PFSK-1 (cell line): ENCODE measurements around the gene GALNTL6.

Source experiments
- FOXP2 ChIP-seq: optimal IDR thresholded peaks from 2 replicates; pipeline ENCODE3; 2011; ENCODE audit warnings: borderline replicate concordance, control low read depth, inconsistent platforms; ENCODE audit not compliant: insufficient read depth; ENCODE audit errors: extremely low read length, extremely low read depth
- POLR2AphosphoS5 ChIP-seq: IDR thresholded peaks from 2 replicates; pipeline ENCODE4 v1.6.1; 2012; ENCODE audit warnings: low read depth, mild to moderate bottlenecking, control low read depth, low read length, moderate library complexity
- REST ChIP-seq, 2 experiments: IDR thresholded peaks; 2 replicates each; pipeline versions ENCODE4 v1.6.1 to v1.8.0; 2011 to 2012; ENCODE audit warnings: low read depth in 2 of 2, low read length in 2 of 2, control low read depth in 1 of 2, inconsistent platforms in 1 of 2, mild to moderate bottlenecking in 1 of 2, moderate library complexity in 1 of 2; ENCODE audit not compliant: insufficient read depth in 1 of 2
- SIN3A ChIP-seq: IDR thresholded peaks from 2 replicates; pipeline ENCODE4 v1.6.1; 2012; ENCODE audit warnings: mild to moderate bottlenecking, low read length, moderate library complexity, borderline replicate concordance; ENCODE audit not compliant: insufficient read depth
- TAF1 ChIP-seq: IDR thresholded peaks from 2 replicates; pipeline ENCODE4 v1.6.1; 2012; ENCODE audit warnings: low read length, control low read depth, borderline replicate concordance; ENCODE audit not compliant: insufficient read depth

GALNTL6 gene

GRCh38 chr4:172009446-172010230 lies 196.4 kb downstream of the GALNTL6 start:
- TF ChIP-seq REST (IDR thresholded peaks at IDR 0.05; ENCODE audit: insufficient read depth in 1 of 2, low read depth in 2 of 2, low read length in 2 of 2) (no peak), FOXP2 (no peak), POLR2AphosphoS5 (no peak), TAF1 (no peak), SIN3A (no peak)

- no peak for TF ChIP-seq SIN3A
Measured at GRCh38 chr4:172011196-172011595, 198.0 kb downstream of the GALNTL6 start.

- TF ChIP-seq POLR2AphosphoS5 (no peak), FOXP2 (no peak), TAF1 (no peak), REST (IDR thresholded peaks at IDR 0.05; ENCODE audit: insufficient read depth in 1 of 2, low read depth in 2 of 2, low read length in 2 of 2) (no peak), SIN3A (no peak)
Measured at GRCh38 chr4:172018358-172018757, 205.2 kb downstream of the GALNTL6 start.

- TF ChIP-seq FOXP2, result no peak
- TF ChIP-seq TAF1, result no peak
- no peak for TF ChIP-seq POLR2AphosphoS5
- TF ChIP-seq REST (IDR thresholded peaks at IDR 0.05; ENCODE audit: insufficient read depth in 1 of 2, low read depth in 2 of 2, low read length in 2 of 2), result no peak
- no peak for TF ChIP-seq SIN3A
Measured at GRCh38 chr4:172035562-172035961, 222.4 kb downstream of the GALNTL6 start.

- TF ChIP-seq SIN3A (no peak), POLR2AphosphoS5 (no peak)
Measured at GRCh38 chr4:172040766-172041165, 227.6 kb downstream of the GALNTL6 start.

- no peak for TF ChIP-seq SIN3A
- no peak for TF ChIP-seq REST (IDR thresholded peaks at IDR 0.05; ENCODE audit: insufficient read depth in 1 of 2, low read depth in 2 of 2, low read length in 2 of 2)
- TF ChIP-seq TAF1, result no peak
- no peak for TF ChIP-seq POLR2AphosphoS5
- no peak for TF ChIP-seq FOXP2
Measured at GRCh38 chr4:172042714-172043114, 229.5 kb downstream of the GALNTL6 start.
